GM19463 (cell line): ENCODE data around the gene NFKBIL1.
A peak's percentile ranks its signal among the peaks of the same experiment; 100 is the strongest.

Source experiments
- ATAC-seq: cut with Tn5 transposase; IDR thresholded peaks from one replicate; pipeline ENCODE4 v1.9.1; 2021; ENCODE audit warnings: mild to moderate bottlenecking, moderate library complexity; ENCODE audit not compliant: unreplicated experiment

NFKBIL1 gene

DNA sequence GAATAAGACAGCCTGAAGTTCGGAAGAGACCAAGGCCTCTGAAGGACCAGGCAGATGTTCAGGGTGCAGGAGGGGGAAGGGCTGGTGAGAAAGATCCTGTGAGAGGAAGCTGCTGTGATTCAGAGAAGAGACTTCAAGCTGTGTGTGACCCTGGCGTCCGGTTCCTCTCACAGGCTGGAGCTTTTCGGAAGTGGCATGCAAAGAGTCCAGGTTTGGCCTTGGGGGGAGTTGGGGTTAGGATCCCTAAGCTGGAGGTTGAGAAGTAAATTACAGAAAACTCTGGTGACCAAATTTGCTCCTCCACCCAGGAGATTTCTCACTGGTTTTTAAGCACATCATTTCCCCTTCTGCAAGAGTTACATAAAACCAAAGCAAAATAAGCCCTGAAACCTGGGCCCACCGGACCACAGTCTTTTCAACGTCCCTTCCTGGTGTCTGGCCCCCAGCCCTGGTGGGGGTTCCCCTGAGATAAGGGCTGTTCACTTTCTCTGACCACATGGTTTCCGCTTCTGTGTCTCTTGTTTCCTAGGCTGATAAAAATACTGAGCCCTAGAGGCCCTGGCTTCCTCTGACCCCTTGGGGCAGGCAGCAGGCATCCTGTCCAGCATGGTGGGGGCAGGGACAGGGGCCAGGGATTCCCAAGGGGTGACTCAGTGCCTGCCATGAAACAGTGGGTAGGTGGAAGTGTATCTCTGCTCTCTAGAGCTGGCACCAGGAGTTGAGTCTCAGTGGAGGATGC is 12.7 kb downstream of the NFKBIL1 start:
- peak; percentile 66 for ATAC-seq

DNA sequence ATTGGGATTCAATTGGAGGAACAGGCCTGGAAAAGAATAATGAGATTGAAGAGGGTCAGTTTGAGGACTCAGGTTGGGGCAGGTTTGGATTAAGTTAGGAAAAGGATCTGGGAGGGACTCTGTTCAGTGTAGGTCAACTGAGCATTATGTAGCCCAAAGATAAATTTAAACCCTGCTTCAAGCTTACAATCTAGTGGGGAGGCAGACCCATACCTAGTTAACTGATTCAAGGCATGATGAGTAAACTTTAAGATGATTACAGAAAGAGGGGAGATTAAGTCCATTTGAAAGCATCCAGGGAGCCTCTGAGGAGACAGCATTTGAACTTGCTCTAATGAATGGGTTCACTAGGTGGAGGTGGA is 13.3 kb downstream of the NFKBIL1 start:
- ATAC-seq, result no peak

DNA sequence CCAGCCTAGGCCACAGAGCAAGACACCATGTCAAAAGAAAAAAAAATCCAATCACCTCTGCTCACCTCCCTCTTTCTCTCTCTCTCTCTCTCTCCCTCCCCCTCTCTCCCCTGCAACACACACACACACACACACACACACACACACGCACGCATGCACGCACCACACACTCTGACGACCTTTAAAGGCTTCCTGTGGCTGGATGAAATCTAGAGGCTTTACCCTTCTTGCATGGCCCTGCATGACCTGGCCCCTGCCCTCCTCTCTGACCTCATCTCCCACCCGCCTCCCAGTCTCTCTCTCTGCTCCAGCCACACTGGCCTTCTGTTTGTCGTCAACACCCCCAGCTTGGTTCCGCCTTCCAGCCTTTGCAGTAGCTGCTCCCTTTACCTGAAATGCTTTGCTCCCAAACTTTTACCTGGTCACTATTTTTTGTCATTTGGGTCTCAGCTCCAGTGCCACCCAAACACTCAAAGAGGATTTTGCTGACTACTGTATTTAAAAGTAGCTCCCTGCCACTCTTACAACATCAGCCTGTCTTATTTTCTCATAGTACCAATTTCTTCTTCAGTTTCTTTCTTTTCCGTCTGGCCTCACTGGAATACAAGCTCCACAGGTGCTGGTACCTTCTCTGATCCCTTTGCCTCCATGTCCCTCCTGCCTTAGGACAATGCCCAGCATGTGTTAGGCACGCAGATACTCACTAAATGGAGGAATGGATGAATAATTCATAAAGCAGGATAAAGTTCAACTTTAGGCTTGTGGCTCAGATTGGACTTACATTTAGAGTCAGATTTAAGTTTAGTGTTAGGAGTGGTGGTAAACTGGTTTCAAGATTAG is 20.3 kb downstream of the NFKBIL1 start:
- no peak for ATAC-seq

DNA sequence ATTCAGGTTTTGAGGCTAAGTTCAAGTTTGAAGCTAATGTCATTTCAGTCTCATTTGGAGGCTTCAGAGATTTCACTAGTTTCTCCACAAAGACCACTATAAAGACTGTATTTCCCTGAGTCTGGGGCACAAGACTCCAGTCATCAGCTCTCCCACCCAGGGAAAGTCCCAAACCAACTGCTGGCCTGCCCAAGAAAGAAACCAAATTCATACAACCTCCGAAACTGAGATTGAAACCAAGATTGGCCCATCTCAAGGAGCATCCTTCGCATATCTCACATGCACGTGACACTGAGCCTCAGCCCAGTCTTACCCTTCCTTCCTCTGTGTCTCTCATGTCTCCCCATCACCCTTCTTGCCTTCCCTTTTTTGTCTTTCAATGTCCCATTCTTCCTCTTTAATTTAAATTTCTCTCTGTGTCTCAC is 21.1 kb downstream of the NFKBIL1 start:
- peak; percentile 54 for ATAC-seq

DNA sequence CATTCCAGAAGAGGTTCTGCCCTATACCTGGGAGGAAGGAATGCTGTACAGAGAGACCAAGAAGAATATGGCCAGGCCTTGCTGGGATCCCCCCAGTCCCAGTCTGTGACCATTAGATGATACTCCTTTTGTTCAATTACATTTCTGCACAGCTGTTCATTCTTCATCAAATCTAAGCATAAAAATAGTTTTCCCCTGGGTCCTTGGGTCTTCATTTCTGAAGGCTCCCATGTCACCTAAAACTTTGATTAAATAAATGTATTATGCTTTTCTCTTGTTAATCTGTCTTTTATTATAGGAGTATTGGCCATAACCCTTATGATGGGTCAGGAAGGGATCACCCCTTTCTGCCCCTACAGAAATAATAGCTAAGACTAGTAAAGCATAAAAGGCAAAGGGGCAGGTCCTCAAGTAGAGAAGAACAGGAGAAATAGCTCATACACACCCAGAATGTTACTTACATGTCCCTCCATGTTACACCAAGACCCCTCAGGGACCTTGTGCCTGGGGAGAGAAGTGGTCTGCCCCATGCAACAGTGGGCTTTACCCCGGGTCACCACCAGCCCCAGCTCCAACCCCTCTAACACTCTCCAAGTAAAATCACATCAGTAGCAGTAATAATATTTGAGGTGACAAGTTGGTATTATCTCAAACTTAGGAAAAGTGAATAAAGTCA is 22.6 kb downstream of the NFKBIL1 start:
- no peak for ATAC-seq

DNA sequence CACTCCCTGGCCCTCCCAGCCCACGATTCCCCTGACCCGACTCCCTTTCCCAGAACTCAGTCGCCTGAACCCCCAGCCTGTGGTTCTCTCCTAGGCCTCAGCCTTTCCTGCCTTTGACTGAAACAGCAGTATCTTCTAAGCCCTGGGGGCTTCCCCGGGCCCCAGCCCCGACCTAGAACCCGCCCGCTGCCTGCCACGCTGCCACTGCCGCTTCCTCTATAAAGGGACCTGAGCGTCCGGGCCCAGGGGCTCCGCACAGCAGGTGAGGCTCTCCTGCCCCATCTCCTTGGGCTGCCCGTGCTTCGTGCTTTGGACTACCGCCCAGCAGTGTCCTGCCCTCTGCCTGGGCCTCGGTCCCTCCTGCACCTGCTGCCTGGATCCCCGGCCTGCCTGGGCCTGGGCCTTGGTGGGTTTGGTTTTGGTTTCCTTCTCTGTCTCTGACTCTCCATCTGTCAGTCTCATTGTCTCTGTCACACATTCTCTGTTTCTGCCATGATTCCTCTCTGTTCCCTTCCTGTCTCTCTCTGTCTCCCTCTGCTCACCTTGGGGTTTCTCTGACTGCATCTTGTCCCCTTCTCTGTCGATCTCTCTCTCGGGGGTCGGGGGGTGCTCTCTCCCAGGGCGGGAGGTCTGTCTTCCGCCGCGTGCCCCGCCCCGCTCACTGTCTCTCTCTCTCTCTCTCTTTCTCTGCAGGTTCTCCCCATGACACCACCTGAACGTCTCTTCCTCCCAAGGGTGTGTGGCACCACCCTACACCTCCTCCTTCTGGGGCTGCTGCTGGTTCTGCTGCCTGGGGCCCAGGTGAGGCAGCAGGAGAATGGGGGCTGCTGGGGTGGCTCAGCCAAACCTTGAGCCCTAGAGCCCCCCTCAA is 24.9 kb downstream of the NFKBIL1 start, which contains the start of gene LTA:
Gene LTA (plus strand): TSS at position 249 of the 871 bp plus-strand sequence. CDS start 454 bp downstream, at position 703.
- ATAC-seq, result peak; percentile 41

DNA sequence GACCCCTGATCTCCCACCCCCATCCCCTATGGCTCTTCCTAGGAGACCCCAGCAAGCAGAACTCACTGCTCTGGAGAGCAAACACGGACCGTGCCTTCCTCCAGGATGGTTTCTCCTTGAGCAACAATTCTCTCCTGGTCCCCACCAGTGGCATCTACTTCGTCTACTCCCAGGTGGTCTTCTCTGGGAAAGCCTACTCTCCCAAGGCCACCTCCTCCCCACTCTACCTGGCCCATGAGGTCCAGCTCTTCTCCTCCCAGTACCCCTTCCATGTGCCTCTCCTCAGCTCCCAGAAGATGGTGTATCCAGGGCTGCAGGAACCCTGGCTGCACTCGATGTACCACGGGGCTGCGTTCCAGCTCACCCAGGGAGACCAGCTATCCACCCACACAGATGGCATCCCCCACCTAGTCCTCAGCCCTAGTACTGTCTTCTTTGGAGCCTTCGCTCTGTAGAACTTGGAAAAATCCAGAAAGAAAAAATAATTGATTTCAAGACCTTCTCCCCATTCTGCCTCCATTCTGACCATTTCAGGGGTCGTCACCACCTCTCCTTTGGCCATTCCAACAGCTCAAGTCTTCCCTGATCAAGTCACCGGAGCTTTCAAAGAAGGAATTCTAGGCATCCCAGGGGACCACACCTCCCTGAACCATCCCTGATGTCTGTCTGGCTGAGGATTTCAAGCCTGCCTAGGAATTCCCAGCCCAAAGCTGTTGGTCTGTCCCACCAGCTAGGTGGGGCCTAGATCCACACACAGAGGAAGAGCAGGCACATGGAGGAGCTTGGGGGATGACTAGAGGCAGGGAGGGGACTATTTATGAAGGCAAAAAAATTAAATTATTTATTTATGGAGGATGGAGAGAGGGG is 26.1 kb downstream of the NFKBIL1 start:
- no peak for ATAC-seq

DNA sequence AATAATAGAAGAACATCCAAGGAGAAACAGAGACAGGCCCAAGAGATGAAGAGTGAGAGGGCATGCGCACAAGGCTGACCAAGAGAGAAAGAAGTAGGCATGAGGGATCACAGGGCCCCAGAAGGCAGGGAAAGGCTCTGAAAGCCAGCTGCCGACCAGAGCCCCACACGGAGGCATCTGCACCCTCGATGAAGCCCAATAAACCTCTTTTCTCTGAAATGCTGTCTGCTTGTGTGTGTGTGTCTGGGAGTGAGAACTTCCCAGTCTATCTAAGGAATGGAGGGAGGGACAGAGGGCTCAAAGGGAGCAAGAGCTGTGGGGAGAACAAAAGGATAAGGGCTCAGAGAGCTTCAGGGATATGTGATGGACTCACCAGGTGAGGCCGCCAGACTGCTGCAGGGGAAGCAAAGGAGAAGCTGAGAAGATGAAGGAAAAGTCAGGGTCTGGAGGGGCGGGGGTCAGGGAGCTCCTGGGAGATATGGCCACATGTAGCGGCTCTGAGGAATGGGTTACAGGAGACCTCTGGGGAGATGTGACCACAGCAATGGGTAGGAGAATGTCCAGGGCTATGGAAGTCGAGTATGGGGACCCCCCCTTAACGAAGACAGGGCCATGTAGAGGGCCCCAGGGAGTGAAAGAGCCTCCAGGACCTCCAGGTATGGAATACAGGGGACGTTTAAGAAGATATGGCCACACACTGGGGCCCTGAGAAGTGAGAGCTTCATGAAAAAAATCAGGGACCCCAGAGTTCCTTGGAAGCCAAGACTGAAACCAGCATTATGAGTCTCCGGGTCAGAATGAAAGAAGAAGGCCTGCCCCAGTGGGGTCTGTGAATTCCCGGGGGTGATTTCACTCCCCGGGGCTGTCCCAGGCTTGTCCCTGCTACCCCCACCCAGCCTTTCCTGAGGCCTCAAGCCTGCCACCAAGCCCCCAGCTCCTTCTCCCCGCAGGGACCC is 27.0 kb downstream of the NFKBIL1 start:
- ATAC-seq, result no peak

DNA sequence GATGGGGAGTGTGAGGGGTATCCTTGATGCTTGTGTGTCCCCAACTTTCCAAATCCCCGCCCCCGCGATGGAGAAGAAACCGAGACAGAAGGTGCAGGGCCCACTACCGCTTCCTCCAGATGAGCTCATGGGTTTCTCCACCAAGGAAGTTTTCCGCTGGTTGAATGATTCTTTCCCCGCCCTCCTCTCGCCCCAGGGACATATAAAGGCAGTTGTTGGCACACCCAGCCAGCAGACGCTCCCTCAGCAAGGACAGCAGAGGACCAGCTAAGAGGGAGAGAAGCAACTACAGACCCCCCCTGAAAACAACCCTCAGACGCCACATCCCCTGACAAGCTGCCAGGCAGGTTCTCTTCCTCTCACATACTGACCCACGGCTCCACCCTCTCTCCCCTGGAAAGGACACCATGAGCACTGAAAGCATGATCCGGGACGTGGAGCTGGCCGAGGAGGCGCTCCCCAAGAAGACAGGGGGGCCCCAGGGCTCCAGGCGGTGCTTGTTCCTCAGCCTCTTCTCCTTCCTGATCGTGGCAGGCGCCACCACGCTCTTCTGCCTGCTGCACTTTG is 28.0 kb downstream of the NFKBIL1 start, which contains the start of gene TNF:
Gene TNF (plus strand): TSS at position 231 of the 567 bp plus-strand sequence. CDS start 177 bp downstream, at position 408.
- ATAC-seq, result no peak

DNA sequence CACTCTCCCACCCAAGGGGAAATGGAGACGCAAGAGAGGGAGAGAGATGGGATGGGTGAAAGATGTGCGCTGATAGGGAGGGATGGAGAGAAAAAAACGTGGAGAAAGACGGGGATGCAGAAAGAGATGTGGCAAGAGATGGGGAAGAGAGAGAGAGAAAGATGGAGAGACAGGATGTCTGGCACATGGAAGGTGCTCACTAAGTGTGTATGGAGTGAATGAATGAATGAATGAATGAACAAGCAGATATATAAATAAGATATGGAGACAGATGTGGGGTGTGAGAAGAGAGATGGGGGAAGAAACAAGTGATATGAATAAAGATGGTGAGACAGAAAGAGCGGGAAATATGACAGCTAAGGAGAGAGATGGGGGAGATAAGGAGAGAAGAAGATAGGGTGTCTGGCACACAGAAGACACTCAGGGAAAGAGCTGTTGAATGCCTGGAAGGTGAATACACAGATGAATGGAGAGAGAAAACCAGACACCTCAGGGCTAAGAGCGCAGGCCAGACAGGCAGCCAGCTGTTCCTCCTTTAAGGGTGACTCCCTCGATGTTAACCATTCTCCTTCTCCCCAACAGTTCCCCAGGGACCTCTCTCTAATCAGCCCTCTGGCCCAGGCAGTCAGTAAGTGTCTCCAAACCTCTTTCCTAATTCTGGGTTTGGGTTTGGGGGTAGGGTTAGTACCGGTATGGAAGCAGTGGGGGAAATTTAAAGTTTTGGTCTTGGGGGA is 28.7 kb downstream of the NFKBIL1 start:
- ATAC-seq, result no peak

DNA sequence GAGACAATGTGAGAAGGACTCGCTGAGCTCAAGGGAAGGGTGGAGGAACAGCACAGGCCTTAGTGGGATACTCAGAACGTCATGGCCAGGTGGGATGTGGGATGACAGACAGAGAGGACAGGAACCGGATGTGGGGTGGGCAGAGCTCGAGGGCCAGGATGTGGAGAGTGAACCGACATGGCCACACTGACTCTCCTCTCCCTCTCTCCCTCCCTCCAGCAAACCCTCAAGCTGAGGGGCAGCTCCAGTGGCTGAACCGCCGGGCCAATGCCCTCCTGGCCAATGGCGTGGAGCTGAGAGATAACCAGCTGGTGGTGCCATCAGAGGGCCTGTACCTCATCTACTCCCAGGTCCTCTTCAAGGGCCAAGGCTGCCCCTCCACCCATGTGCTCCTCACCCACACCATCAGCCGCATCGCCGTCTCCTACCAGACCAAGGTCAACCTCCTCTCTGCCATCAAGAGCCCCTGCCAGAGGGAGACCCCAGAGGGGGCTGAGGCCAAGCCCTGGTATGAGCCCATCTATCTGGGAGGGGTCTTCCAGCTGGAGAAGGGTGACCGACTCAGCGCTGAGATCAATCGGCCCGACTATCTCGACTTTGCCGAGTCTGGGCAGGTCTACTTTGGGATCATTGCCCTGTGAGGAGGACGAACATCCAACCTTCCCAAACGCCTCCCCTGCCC is 29.6 kb downstream of the NFKBIL1 start:
- ATAC-seq, result no peak

DNA sequence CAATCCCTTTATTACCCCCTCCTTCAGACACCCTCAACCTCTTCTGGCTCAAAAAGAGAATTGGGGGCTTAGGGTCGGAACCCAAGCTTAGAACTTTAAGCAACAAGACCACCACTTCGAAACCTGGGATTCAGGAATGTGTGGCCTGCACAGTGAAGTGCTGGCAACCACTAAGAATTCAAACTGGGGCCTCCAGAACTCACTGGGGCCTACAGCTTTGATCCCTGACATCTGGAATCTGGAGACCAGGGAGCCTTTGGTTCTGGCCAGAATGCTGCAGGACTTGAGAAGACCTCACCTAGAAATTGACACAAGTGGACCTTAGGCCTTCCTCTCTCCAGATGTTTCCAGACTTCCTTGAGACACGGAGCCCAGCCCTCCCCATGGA is 30.2 kb downstream of the NFKBIL1 start:
- no peak for ATAC-seq

DNA sequence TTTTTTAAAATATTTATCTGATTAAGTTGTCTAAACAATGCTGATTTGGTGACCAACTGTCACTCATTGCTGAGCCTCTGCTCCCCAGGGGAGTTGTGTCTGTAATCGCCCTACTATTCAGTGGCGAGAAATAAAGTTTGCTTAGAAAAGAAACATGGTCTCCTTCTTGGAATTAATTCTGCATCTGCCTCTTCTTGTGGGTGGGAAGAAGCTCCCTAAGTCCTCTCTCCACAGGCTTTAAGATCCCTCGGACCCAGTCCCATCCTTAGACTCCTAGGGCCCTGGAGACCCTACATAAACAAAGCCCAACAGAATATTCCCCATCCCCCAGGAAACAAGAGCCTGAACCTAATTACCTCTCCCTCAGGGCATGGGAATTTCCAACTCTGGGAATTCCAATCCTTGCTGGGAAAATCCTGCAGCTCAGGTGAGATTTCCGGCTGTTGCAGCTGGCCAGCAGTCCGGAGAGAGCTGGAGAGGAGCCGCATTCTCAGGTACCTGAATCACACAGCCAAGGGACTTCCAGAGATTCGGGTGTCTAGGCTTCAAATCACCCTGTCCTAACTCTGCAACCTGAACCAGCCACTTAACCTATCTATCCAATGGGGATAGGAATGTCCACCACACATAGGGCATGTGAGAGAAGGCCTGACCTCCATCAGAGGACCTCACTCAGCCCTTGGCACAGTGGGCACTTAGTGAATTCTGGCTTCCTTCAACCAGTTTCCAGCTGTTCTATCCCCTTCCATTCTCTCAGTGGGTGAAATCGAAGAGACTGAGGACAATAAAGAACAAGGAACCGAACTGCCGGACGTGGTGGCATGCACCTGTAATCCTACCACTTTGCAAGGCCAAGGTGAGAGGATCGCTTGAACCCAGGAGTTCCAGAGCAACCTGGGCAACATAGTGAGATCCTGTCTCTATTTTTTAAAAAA is 31.0 kb downstream of the NFKBIL1 start:
- ATAC-seq, result no peak

DNA sequence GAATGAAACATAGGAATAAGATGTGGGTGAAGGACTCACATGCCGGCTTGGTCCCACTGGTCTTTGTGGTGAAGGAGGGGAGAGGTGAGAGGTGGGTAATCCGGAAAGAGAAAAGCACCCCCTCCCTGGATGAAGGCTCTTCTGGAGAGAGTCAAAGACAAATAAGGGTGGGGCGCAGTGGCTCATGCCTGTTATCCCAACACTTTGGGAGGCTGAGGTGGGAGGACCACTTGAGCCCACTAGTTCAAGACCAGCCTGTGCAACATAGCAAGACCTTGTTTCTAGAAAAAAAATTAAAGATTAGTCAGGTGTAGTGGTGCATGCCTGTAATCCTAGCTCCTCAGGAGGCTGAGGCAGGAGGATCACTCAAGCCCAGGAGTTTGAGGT is 31.7 kb downstream of the NFKBIL1 start:
- no peak for ATAC-seq

DNA sequence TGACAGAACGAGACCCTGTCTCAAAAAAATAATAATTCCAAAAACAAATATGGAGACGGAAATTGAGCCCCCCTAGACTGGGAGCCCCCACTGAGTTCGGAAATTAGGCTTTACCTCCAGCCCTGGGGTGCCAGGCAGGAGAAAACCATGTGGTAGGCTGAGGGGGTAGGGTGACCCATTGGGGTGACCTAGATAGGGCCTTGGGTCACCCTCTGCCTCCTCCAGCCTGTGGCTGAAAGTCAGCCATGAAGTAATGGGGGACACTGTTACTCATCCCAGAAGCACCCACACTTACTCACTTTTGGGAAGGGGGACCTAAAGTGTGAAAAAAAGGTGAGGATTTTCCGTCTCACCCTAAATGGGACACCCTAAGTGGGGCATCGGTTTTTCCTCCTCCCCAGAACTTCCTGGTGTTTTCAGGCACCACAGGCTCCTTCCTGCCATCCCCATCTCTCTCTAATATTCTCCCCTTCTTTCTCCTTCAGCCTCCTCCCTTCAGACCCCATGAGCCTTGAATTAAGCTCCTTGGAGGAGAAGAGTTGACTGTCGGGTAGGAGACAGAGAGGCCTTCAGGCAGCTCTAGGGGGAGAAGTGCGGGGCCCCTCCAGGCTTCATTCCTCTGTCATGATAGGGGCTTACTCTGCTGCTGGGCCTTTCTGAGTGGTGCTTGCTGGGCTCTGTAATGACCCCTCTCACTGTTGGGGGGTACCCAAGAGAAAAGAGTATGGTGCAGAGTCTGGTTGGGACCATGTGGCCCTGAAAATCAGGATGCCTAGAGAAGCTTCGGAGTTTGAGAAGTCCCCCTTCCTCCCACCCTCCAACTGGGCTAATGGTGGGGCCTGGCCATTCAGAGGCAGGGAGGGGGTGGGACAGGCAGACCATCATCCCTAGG is 32.4 kb downstream of the NFKBIL1 start:
- ATAC-seq, result no peak
